Stimulated activated CD8-positive, alpha-beta memory T cell treated with anti-CD3 and anti-CD28 coated beads, Interleukin-12 subunit alpha, Interleukin-12 subunit beta, amount 100 ng/mL, for 24 hours (primary cell): Measurements from ENCODE around the gene WDR38.

Experiments
- DNase-seq: peaks from one replicate; pipeline ENCODE4 v3.0.0-alpha.2; 2020; ENCODE audit errors: extremely low read depth

Gene WDR38

GRCh38 chr9:124882231-124882630 is 29.0 kb downstream of the WDR38 start:
- no peak for DNase-seq

- DNase-seq: no peak
Measured at GRCh38 chr9:124884376-124884775, 31.1 kb downstream of the WDR38 start.

- DNase-seq: no peak
Measured at GRCh38 chr9:124885551-124885950, 32.3 kb downstream of the WDR38 start.

- DNase-seq: no peak
Measured at GRCh38 chr9:124886461-124886860, 33.2 kb downstream of the WDR38 start.

GRCh38 chr9:124886866-124887492 is 33.7 kb downstream of the WDR38 start:
- DNase-seq: no peak

- no peak for DNase-seq
Measured at GRCh38 chr9:124887832-124888231, 34.6 kb downstream of the WDR38 start.

GRCh38 chr9:124889006-124889405 is 35.7 kb downstream of the WDR38 start:
- DNase-seq: no peak

GRCh38 chr9:124890179-124890578 is 36.9 kb downstream of the WDR38 start:
- DNase-seq: no peak

GRCh38 chr9:124894035-124894740 is 40.9 kb downstream of the WDR38 start:
- no peak for DNase-seq

GRCh38 chr9:124894741-124895170 is 41.5 kb downstream of the WDR38 start:
- no peak for DNase-seq

- no peak for DNase-seq
Measured at GRCh38 chr9:124897570-124898460, 44.6 kb downstream of the WDR38 start.

GRCh38 chr9:124899845-124900244 is 46.6 kb downstream of the WDR38 start:
- DNase-seq: no peak

GRCh38 chr9:124906966-124907365 is 53.7 kb downstream of the WDR38 start:
- no peak for DNase-seq
